Peyer's patch (tissue), 4 donors: ENCODE results near the gene ST7.

ENCODE experiments used
- CTCF ChIP-seq, 6 experiments: fragments of 450-650 bp in 4 of 6; fragments of 200-600 bp in 2 of 6; sonication (generic) in 1 of 6; IDR thresholded peaks; one replicate each; pipeline ENCODE4 v1.5.1; 2017 to 2019; ENCODE audit warnings: antibody characterized with exemption in 6 of 6, mild to moderate bottlenecking in 3 of 6, moderate library complexity in 1 of 6
- POLR2A ChIP-seq, 2 donors: fragments of 450-650 bp; IDR thresholded peaks; one replicate each; pipeline ENCODE4 v1.5.1; 2017; ENCODE audit warnings: antibody characterized with exemption in 2 of 2, mild to moderate bottlenecking in 2 of 2, moderate library complexity in 2 of 2

GRCh38 chr7:116966601-116967000 is 13.3 kb downstream of the ST7 start:
- TF ChIP-seq CTCF (IDR thresholded peaks at IDR 0.05) (no peak), POLR2A (IDR thresholded peaks at IDR 0.05) (no peak)
